ENCODE measurements around the gene CNTN5. TPM values are rescaled to one million over a fixed set of nuclear protein-coding genes. Genes with fewer than 3 reads are reported as not detected.

CNTN5 gene
- total RNA-seq: under 1 TPM in 1 of 3 donors, not detected in 2; 0.35 TPM
- long read RNA-seq, donor 1: 0 reads
- long read RNA-seq, donor 2: 0 reads

GRCh38 chr11:99020352-99021225 lies at the start of gene CNTN5:
TSS of gene CNTN5 (plus strand) at chr11:99020949.
- TF ChIP-seq, protein P1, sequence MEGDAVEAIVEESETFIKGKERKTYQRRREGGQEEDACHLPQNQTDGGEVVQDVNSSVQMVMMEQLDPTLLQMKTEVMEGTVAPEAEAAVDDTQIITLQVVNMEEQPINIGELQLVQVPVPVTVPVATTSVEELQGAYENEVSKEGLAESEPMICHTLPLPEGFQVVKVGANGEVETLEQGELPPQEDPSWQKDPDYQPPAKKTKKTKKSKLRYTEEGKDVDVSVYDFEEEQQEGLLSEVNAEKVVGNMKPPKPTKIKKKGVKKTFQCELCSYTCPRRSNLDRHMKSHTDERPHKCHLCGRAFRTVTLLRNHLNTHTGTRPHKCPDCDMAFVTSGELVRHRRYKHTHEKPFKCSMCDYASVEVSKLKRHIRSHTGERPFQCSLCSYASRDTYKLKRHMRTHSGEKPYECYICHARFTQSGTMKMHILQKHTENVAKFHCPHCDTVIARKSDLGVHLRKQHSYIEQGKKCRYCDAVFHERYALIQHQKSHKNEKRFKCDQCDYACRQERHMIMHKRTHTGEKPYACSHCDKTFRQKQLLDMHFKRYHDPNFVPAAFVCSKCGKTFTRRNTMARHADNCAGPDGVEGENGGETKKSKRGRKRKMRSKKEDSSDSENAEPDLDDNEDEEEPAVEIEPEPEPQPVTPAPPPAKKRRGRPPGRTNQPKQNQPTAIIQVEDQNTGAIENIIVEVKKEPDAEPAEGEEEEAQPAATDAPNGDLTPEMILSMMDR (IDR thresholded peaks at IDR 0.05): no peak
- no peaks in the 10 kb centered on the region for H3K36me3 ChIP-seq (ENCODE audit: low read depth)
- H3K4me3 ChIP-seq: no peak within 1 kb of the TSS
- ATAC-seq: peak; percentile 22
- peak; percentile 18 to 42 (median 30) for DNase-seq
- intact Hi-C loops (cut with DNase I, micrococcal nuclease): no loop called here
- H3K4me1 ChIP-seq (ENCODE audit: low read depth): no peaks in the 10 kb centered on the region
- H3K9me3 ChIP-seq: no peaks in the 10 kb centered on the region

GRCh38 chr11:98979205-98979604 lies 41.5 kb upstream of the CNTN5 start:
- no peaks in the 10 kb centered on the region for H3K4me1 ChIP-seq (ENCODE audit: low read depth)
- H3K4me3 ChIP-seq: no peak overlapping the region
- H3K9me3 ChIP-seq: peaks cover 25% of the 10 kb centered on the region
- intact Hi-C loops (cut with DNase I, micrococcal nuclease): no loop called here
- TF ChIP-seq, protein P1 (IDR thresholded peaks at IDR 0.05): no peak
- DNase-seq (no peak), ATAC-seq (no peak)
- no peaks in the 10 kb centered on the region for H3K36me3 ChIP-seq (ENCODE audit: low read depth)

DNA sequence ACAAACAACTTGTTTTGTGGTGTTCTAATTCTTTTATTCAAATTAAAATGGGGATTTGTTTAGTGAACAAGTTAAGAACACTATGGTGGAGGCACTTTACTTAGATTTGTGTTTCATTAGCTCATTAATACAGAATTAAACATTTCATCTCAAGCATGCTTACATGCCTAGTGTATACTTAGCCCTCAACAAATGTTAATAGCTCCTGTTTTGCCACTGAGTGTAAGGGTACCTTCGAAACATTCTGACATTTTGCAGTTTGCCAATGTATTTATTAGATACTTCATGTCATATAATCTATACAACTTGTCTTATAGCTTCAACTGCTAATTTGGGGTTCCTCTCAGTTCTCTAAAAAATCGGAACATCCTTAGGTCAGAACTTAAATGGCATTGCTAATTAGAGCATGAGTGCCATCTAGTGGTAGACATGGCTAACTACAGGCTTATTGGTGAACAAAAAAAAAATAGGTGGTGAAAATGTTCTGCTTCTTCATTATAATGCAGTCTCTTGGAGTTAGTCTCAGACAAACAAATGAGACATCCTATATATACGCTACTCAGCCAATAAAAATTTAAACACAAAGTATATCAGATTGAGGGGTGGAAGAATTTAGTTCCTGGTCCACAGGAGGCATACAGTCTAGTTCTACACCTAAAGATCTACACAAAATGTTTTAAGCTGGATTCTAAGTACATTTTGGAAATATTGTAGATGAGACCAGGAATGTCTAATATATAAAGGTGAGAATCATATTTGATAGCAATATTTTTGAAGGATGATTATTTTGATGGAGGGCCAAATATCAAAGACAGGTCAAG lies 4.9 kb upstream of the CNTN5 start:
- intact Hi-C loops (cut with DNase I, micrococcal nuclease): no loop called here
- TF ChIP-seq, protein P1 (IDR thresholded peaks at IDR 0.05): peak; percentile 60
- DNase-seq: peak in 1 of 3 donors; percentile 22
- Histone ChIP-seq H3K4me1 (ENCODE audit: low read depth) (no peaks in the 10 kb centered on the region), H3K4me3 (no peak overlapping the region), H3K36me3 (ENCODE audit: low read depth) (no peaks in the 10 kb centered on the region), H3K9me3 (no peaks in the 10 kb centered on the region)
- ATAC-seq: peak; percentile 30

- intact Hi-C loops (cut with DNase I, micrococcal nuclease): no loop called here
- TF ChIP-seq, protein P1 (IDR thresholded peaks at IDR 0.05): no peak
- H3K36me3 ChIP-seq (ENCODE audit: low read depth): no peaks in the 10 kb centered on the region
- DNase-seq (no peak), ATAC-seq (no peak)
- H3K4me3 ChIP-seq: no peak overlapping the region
- H3K9me3 ChIP-seq: no peaks in the 10 kb centered on the region
- no peaks in the 10 kb centered on the region for H3K4me1 ChIP-seq (ENCODE audit: low read depth)
These were observed 1.1 kb upstream of the CNTN5 start for GRCh38 chr11:99019696-99020095.

- ATAC-seq: no peak
- no peaks in the 10 kb centered on the region for H3K36me3 ChIP-seq (ENCODE audit: low read depth)
- intact Hi-C loops (cut with DNase I, micrococcal nuclease): no loop called here
- TF ChIP-seq, protein P1 (IDR thresholded peaks at IDR 0.05): no peak
- H3K4me1 ChIP-seq (ENCODE audit: low read depth): no peaks in the 10 kb centered on the region
- peaks cover 3% of the 10 kb centered on the region for H3K9me3 ChIP-seq
- no peak overlapping the region for H3K4me3 ChIP-seq
- DNase-seq: no peak
These were observed 16.3 kb downstream of the CNTN5 start for GRCh38 chr11:99037057-99037456.

Data from mucosa of descending colon (tissue), 3 donors.